A673 (cell line): ENCODE results near the gene TEX19. TPM values are rescaled to one million over a fixed set of nuclear protein-coding genes. Genes with fewer than 3 reads are reported as not detected.

Experiments
- BruUV-seq: library from RNA; stranded (reverse); fragments of 400-500 nt; replicated peaks from 2 replicates; lab custom pipeline; 2021; lab: Mats Ljungman, UMichigan
- CTCF ChIA-PET: fragments of 300-600 bp; sonication (Branson Sonifier 250); formaldehyde crosslinking; loops from one replicate; lab custom pipeline; 2022; ENCODE audit warnings: antibody characterized with exemption; lab: Charles Lee
- POLR2A ChIA-PET: fragments of 300-600 bp; sonication (Branson Sonifier 250); formaldehyde crosslinking; loops from one replicate; lab custom pipeline; 2022; ENCODE audit warnings: antibody characterized with exemption; ENCODE audit not compliant: low non-redundant PET; lab: Charles Lee
- DNase-seq: peaks from one replicate; pipeline ENCODE4 v3.0.0-alpha.2; 2015; ENCODE audit warnings: low spot score
- H3K27ac ChIP-seq: fragments of 200-600 bp; sonication (generic); 2 replicates; pipeline ENCODE4 v1.5.1; 2016; ENCODE audit warnings: mixed run types, low read depth, mild to moderate bottlenecking, mixed read lengths, antibody characterized with exemption, low read length; ENCODE audit not compliant: poor library complexity, severe bottlenecking
- H3K27me3 ChIP-seq: fragments of 200-600 bp; sonication (generic); replicated peaks from 2 replicates; pipeline ENCODE4 v1.6.1; 2017; ENCODE audit warnings: mixed run types, low read depth, mild to moderate bottlenecking, mixed read lengths, antibody characterized with exemption, low read length; ENCODE audit not compliant: insufficient read depth, poor library complexity
- H3K36me3 ChIP-seq: fragments of 200-600 bp; sonication (generic); 2 replicates; pipeline ENCODE4 v1.6.1; 2016; ENCODE audit warnings: mixed run types, mild to moderate bottlenecking, mixed read lengths, antibody characterized with exemption, low read length; ENCODE audit not compliant: insufficient read depth, poor library complexity, severe bottlenecking
- H3K4me1 ChIP-seq: fragments of 200-600 bp; sonication (generic); 2 replicates; pipeline ENCODE4 v1.6.1; 2017; ENCODE audit warnings: mixed run types, mild to moderate bottlenecking, mixed read lengths, antibody characterized with exemption, low read length; ENCODE audit not compliant: insufficient read depth, poor library complexity, severe bottlenecking
- H3K4me3 ChIP-seq: fragments of 200-600 bp; sonication (generic); 2 replicates; pipeline ENCODE4 v1.5.1; 2016; ENCODE audit warnings: low read depth, mixed run types, mild to moderate bottlenecking, mixed read lengths, low read length; ENCODE audit not compliant: poor library complexity, severe bottlenecking
- H3K9me3 ChIP-seq: fragments of 200-600 bp; sonication (generic); 2 replicates; pipeline ENCODE4 v1.6.1; 2016; ENCODE audit warnings: mixed run types, low read depth, mild to moderate bottlenecking, mixed read lengths, antibody characterized with exemption, low read length; ENCODE audit not compliant: poor library complexity, severe bottlenecking
- EZH2 ChIP-seq: fragments of 200-600 bp; sonication (generic); IDR thresholded peaks from 2 replicates; pipeline ENCODE4 v1.6.1; 2017; ENCODE audit warnings: borderline replicate concordance, low read depth, mild to moderate bottlenecking, mixed read lengths, antibody characterized with exemption, low read length; ENCODE audit not compliant: poor library complexity, severe bottlenecking
- intact Hi-C: fragments of 100-400 bp; cut with micrococcal nuclease; formaldehyde crosslinking; loops from one replicate; pipeline ENCODE4 v1.10.0; 2022; ENCODE audit not compliant: unreplicated experiment
- total RNA-seq: library from RNA; stranded (reverse); gene quantifications from 2 replicates; pipeline ENCODE4 v1.2.3, GENCODE V29; 2021
- TF ChIP-seq, protein P1 (sequence below): fragments of 300-800, 200-600 bp; sonication (generic); conservative IDR thresholded peaks from 2 replicates; pipeline ENCODE4 v1.5.1; 2017; ENCODE audit warnings: low read depth, mild to moderate bottlenecking, antibody characterized with exemption, low read length, moderate library complexity, mixed read lengths

The TEX19 gene
- total RNA-seq, 1 experiment from 2014 or later = 0.39 TPM

DNA sequence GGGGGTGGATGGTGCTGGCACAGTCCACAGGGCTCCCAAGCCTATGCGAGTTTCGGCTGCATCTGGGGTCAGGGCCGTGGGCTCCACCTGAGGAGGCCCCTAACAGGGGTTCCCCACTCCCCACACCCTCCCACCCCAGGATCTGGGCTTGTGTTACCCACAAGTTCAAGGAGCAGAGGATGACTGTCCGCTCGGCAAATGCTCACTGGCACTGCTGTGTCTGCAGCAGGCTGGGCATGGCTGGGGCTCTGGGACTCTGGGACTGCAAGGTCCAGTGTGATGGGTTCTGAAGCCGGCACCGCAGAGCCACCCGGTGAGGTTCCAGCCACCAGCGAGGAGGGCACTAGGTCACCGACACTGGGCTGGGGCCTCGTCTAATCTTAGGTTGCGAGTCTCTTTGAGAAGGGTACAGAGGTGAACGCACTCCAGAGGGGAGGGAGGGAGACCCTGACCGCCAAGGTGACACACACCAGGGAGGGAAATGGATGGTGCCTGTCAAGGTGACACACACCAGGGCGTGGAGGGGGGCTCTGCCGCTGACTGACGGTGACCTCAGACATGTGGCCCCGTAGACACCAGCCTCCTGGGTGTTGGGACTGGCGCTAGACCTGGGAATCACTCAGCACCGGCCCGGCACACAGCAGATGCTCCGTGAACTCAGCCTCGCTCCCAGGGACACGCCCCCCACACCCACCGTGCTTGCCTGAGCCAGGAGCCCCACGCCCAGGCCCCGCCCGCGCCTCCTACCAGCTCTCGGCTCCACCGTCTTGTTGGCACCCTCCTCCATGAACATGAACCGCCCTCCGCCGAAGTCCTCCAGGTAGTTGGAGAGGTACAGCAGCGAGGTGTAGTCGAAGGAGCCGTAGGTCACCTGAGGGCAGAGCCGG lies 38.6 kb downstream of the TEX19 start:
- intact Hi-C loops = no loop called here
- BruUV-seq = no TSS peak
- CTCF ChIA-PET = no interaction called here

DNA sequence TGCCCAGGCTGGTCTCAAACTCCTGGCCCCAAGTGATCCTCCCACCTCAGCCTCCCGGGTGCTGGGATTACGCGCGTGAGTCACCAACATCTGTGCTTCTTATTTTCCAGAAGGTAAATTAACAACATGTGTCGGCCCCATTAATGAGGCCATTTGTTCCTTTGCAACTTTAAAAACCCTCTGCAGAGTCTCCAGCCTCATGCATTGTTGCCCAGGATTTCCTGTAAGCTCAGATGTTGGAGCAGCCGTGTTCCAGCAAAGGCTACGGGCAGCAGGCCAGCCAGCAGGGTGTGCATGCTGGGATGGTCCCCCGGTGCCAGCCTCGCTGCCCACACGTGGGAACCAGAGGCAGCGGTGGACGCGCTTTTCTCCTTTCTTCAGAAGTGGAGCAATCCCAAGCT lies 40.0 kb downstream of the TEX19 start:
- Histone ChIP-seq H3K4me3 (no peak overlapping the region), H3K36me3 (peaks cover 2% of the 10 kb centered on the region), H3K27me3 (no peaks in the 10 kb centered on the region), H3K27ac (peak overlapping the region; percentile 63), H3K4me1 (peaks cover 29% of the 10 kb centered on the region), H3K9me3 (no peaks in the 10 kb centered on the region)
- intact Hi-C loops = no loop called here
- DNase-seq = peak; percentile 93
- TF ChIP-seq, protein P1, sequence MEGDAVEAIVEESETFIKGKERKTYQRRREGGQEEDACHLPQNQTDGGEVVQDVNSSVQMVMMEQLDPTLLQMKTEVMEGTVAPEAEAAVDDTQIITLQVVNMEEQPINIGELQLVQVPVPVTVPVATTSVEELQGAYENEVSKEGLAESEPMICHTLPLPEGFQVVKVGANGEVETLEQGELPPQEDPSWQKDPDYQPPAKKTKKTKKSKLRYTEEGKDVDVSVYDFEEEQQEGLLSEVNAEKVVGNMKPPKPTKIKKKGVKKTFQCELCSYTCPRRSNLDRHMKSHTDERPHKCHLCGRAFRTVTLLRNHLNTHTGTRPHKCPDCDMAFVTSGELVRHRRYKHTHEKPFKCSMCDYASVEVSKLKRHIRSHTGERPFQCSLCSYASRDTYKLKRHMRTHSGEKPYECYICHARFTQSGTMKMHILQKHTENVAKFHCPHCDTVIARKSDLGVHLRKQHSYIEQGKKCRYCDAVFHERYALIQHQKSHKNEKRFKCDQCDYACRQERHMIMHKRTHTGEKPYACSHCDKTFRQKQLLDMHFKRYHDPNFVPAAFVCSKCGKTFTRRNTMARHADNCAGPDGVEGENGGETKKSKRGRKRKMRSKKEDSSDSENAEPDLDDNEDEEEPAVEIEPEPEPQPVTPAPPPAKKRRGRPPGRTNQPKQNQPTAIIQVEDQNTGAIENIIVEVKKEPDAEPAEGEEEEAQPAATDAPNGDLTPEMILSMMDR = no peak
- TF ChIP-seq EZH2 = no peak
- no TSS peak for BruUV-seq
- ChIA-PET CTCF (no interaction called here), POLR2A (interaction anchor here (0.9 kb wide), 1 partner anchor 107 kb away, joined by 3 read pairs; no protein-coding TSS in a partner anchor)

More for the DNA sequence above, 38.6 kb downstream of the TEX19 start:
- no peaks in the 10 kb centered on the region for H3K27me3 ChIP-seq
- no peak for DNase-seq
- H3K4me1 ChIP-seq = peaks cover 29% of the 10 kb centered on the region
- H3K9me3 ChIP-seq = no peaks in the 10 kb centered on the region
- H3K4me3 ChIP-seq = no peak overlapping the region
- POLR2A ChIA-PET = no interaction called here
- no peak overlapping the region for H3K27ac ChIP-seq
- no peak for TF ChIP-seq EZH2
- TF ChIP-seq, protein P1 = no peak
- no peaks in the 10 kb centered on the region for H3K36me3 ChIP-seq

DNA sequence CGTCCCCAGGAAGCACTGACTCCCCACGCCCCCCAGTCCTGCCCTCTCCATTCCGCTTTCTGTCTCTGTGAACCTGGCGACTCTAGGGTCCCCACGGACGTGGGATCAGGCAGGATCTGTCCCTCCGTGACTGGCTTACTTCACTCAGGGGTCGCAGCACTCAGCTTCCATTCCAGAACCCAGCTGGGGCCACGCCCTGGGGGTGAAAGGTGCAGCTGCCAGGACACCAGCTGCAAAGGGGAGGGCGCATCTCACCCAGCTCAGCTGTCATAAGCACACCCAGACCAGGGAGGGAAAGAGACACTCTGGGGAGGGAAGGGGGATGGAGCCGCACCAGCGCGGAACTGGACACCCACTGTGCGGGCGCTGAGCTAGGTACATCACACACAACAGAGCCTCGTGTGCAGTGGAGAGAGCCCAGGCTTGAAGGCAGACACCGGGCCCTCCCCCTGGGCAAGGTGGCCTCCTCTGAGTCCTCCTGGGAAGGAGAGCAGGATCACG lies 40.6 kb downstream of the TEX19 start:
- TF ChIP-seq, protein P1 = no peak
- no peak for TF ChIP-seq EZH2
- peaks cover 29% of the 10 kb centered on the region for H3K4me1 ChIP-seq
- H3K36me3 ChIP-seq = peaks cover 3% of the 10 kb centered on the region
- no peaks in the 10 kb centered on the region for H3K27me3 ChIP-seq
- no peak overlapping the region for H3K4me3 ChIP-seq
- BruUV-seq = no TSS peak
- H3K9me3 ChIP-seq = no peaks in the 10 kb centered on the region
- ChIA-PET POLR2A (interaction anchor here (0.5 to 0.9 kb wide), 2 partner anchors 11 to 107 kb away, joined by 3 to 5 read pairs; no protein-coding TSS in a partner anchor), CTCF (interaction anchor here (0.6 kb wide), 1 partner anchor 45 kb away, joined by 7 read pairs; no protein-coding TSS in a partner anchor)
- intact Hi-C loops = no loop called here
- DNase-seq = peak; percentile 29
- peak overlapping the region; percentile 63 for H3K27ac ChIP-seq
